SK-MEL-5 (cell line): ENCODE measurements around the gene ST14. TPM values are rescaled to one million over a fixed set of nuclear protein-coding genes. Genes with fewer than 3 reads are reported as not detected.
"Not testable (repeated sequence)": the region's sequence is repeated elsewhere in the genome, so short reads cannot be mapped to it uniquely, and the experiment has no call there.

Source experiments
- DNase-seq: peaks from one replicate; pipeline ENCODE4 v3.0.0-alpha.2; 2016; ENCODE audit warnings: low read depth, low spot score
- in situ Hi-C: cut with HindIII; loops from 2 replicates; pipeline ENCODE4 v1.10.0; 2016; ENCODE audit warnings: low sequenced_read_pairs, high pct_unique_total_duplicates, low pct_unique_long_range_greater_than_20kb
- total RNA-seq: library from RNA; depleted of rRNA; stranded (reverse); fragments of >200 nt; shearing (Covaris generic); gene quantifications from 2 replicates; pipeline ENCODE4 v1.2.3, GENCODE V29; 2014

The ST14 gene
- total RNA-seq, 1 experiment from 2014 or later = not detected

DNA sequence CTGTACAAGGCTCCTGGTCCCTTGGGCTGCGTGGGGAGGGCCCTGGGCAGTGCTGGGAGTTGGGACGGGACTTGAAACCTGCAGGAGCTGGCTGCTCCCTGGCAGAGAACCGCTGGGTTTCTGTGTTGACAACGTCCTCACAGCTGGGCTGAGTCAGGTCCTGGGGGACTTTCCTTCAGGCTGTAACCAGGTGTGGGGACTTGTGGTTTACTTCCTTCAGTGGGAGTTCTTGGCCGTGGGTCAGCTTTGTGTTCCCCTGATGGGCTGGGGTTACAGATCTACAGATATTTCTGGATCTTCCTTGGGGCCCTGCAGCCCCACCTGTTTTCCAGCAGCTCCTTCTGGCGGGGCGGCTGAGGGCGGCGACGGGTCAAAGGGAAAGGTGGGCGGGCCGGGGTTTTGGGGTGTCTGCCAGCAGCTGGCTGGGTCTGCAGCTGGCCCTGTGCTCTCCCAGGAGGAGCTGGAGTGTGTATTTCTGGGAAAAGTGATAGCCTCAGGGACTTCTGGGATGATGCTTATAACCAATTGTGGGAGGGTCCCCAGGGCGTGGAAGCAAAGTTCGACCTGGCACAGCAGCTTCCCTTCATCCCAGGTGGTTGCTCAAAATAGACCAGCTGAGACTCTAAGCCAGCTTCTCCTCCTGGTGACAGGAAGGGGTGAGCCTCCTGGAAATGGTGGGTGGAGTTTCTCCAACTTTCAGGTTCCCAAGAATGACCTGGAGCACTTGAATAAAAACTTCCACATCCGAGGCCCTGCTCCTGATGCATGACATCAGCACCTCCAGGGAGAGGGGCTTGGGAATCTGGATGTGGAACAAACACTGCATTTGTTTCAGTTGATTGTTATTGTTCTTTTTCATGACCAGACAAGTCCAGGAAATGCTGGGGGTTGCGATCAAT lies 19.1 kb downstream of the ST14 start:
- in situ Hi-C loops = no loop called here
- no peak for DNase-seq

DNA sequence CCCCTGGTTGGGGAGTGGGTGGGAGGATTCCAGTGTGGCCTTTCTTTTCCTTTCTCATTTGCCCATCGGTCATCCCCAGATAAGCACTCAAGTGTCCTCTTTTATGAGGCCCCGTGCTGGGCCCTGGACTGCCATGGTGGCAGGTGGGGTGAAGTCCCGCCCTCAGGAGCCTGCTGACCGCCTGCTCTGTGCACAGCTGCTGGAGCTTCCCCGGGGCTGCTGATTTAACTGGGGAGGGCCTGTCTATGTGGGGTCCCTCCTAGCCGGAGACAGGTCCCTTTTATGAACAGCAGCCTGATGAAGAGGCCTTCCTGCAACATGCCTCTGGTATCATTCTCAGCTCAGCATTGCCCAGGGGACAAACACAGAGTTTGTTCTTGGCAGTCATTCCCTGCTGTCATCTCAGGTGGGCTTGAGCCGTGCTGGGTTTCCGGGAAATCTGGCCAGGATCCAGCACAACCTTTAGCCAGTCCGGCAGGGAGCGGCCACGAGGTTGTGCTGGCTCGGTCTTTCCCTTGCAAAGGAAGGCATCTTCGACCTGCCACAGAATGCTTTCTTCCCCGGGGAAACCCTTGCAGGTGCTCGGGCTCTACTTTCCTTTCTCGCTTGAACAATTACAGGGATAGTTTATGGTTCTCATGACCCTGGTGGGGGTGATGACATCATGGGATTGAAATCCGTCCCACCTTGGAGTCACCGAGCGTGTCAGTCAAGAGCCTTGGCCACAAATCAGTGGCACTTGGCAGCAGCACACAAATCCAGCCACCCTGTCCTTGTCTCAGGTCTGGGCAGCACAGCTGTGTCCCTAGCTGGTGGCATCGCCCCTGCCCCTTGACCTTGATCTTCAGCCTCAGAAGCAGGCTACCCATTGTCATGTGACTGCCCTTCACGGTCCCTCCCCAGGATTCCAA lies 20.1 kb downstream of the ST14 start:
- DNase-seq = no peak
- in situ Hi-C loops = no loop called here

DNA sequence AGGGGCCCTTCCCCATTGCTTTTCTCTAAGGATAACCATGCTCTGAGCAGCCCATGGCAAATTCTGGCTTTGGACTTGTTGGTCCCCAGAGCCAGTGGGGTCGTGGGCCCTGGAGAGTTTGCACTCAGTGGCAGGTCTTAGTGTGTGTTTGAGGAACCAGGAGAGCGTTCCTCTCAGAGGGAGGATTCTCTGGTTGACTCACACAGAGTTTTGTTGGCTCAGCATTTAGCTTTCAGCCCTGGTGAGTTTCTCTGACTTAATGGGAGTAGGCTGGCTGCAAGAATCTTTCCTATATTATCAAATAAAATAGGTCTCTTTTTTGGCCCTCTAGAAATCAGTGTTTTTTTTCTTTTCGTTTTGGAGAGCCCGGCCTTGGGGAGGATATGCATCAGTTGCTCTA lies 20.9 kb downstream of the ST14 start:
- DNase-seq = no peak
- in situ Hi-C loops = no loop called here

DNA sequence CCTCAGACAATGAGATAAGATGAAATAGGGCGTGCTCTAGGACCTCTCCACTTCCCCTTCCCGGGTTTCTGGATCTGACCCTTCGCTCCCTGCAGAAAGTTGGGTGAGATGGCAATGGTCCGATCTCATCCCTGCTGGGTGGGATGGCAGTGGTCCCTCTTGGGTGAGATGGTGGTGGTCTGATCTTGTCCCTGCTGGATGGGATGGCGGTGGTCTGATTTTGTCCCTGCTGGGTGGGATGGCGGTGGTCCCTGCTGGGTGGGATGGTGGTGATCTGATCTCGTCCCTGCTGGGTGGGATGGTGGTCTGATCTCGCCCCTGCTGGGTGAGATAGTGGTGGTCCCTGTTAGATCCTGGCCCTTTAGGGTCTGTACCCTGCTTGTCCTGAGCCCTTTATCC lies 21.3 kb downstream of the ST14 start:
- DNase-seq = no peak
- in situ Hi-C loops = no loop called here

DNA sequence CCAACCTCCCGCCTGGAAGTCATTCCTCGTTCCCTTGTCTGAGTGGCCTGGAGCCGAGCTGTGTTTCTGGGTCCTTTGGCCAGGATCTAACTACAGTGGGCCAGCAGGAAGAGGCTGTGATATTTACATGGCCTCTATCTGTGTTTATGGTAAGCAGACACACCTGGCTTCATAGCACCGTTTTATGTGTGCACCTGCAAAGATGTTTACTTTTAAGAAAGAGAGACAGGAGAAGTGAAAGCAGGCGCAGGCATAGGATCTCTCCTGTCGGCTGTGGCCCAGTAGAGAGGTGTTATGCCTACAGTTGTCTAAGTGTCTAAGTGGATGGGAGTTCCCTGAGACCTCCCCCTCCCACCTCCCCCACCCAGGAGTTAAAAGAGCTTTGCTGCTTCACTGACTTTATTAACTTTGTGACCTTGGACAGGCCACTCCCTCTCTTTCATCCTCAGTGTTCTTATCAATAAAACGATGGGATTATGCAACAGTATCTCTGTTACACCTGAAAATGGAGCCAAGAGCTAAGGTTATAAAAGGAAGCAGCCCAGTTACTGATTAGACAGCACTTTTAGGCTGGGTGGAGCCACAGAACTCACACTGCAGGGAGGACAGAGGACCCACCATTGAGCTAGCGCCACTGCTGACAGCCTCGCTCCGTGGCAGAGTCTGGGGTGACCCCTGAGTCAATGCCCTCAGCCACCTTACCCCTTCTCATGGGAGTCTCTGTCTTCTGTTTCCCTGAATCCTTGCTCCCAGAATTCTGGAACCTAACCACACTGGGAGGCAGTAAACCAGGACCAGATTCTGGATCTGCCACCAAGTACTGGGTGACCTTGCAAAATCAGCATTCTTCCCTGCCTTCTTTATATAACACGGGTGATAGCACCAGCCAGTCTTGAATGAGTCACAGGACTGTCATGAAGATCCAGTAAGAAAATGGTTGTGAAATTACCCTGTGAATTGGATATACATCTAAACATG lies 22.0 kb downstream of the ST14 start:
- in situ Hi-C loops = no loop called here
- no peak for DNase-seq

DNA sequence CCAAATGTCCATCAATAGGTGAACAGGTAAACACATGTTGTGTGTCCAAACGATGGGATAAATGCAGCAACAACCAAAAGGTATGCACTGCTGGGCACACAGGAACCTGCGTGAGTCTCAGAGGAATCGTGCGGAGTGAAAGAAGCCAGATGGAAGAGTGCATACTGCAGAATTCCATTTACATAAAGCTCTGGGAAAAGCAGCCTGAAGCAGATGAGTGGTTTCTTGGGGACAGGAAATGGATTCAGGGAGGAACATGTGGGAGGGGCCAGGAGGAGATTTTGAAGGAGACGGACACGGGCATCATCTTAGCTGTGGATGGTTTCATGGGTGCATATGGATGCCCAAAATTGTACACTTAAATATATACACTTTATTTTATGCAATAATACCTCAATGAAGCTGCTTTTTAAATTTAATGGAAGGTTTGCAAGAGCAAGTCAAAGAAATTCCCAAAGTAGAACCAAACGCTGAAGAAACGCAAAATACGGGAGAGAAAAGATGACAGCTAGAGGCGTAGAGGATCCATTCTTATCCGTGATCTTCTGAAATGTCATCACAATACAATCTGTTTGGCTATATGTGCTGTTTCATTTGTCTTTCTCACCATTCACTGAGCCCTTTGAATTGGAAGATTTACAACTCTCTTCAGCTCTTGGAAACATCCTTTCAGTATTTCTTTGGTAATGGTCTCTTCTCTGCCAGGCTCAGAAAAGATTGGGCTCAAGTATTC lies 24.5 kb downstream of the ST14 start:
- in situ Hi-C loops = no loop called here
- no peak for DNase-seq

DNA sequence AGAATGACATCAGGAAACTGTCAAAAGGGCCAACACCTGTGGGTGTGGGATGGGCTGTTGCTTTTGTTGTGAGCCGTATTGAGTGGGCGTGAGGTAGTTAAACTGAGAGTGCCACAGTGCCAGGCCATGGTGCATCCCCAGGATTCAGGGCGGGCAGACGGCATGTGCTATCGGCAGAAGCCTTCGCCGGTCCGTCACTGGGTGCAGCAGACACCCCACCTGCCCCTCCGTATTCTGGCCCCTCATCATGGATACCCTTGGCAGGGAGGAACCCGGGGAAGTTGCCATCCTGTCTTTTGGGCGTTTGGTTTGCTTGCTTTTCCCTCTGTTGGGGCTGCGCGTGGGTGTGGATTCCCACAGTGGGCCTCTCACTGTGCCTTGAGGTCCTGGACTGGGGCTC lies 27.5 kb downstream of the ST14 start:
- in situ Hi-C loops = no loop called here
- no peak for DNase-seq

DNA sequence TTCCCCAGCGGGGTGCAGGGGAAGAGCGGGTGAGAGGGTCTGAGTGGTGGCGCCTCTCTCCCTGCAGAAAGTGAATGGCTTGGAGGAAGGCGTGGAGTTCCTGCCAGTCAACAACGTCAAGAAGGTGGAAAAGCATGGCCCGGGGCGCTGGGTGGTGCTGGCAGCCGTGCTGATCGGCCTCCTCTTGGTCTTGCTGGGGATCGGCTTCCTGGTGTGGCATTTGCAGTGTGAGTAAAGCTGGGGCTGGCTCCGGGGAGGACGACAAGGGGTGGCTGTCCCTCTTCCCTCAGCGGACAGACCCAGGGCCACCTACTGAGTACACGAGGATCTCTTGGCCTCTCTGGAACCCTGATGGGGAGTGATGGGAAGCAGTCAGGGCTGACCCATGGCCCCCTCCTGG lies 28.5 kb downstream of the ST14 start:
- in situ Hi-C loops = no loop called here

DNA sequence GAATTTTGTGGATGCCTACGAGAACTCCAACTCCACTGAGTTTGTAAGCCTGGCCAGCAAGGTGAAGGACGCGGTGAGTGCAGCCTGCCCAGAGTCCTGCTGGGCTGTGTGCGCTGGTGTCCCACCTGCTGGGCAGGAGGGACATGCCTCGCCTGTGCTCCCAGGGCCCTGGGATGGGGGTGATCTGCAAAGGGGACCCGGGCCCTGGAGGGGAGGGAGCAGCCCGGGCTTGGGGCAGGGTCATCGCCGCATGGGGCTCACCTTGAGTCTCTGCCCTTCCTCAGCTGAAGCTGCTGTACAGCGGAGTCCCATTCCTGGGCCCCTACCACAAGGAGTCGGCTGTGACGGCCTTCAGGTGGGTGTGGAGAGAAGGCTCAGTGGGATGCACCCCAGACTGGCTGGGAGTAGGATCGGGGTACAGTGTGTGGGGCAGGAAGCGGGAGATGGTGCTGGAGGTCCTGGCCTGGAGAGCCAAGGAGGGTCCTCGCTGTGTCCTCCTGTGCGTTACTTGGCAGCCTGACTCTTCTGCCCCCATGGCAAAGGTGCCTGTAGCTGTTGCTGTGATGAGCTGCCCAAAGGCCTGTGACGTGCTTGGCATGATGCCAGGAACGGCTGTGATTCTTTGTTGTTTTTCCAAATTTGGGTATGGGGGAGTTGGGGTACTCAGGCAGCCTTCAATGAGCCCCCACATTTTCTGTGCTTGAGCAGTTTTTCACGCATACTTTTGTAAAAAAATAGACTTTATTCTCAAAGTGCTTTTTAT lies 29.2 kb downstream of the ST14 start:
- in situ Hi-C loops = no loop called here
- DNase-seq = no peak

More for the DNA sequence above, 28.5 kb downstream of the ST14 start:
- DNase-seq = no peak

DNA sequence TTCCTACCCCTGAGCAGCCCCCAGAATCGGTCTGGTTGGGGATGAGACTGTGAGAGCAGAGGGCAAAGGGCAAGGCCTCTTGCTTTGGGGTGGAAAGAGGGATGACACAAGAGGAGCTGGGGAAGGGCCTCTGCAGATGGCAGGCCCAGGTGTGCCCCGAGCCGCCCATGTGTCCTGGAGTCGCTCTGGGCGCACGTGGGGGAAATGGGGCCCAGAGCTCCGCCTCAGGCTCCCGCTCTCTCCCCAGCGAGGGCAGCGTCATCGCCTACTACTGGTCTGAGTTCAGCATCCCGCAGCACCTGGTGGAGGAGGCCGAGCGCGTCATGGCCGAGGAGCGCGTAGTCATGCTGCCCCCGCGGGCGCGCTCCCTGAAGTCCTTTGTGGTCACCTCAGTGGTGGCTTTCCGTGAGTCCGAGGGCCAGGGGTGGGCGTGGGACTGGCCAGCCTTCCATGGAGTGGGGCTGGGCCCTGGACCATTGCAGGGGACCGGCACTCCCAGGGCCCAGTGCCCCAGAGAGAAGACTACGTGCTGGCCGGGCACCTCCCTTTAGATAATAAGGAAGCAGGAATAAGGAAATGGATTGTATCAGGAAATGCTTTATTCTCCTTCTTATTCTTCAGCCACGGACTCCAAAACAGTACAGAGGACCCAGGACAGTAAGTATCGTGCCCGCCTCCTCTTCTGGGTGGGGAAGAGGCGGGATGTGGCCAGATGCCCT lies 30.1 kb downstream of the ST14 start:
- in situ Hi-C loops = no loop called here
- no peak for DNase-seq

DNA sequence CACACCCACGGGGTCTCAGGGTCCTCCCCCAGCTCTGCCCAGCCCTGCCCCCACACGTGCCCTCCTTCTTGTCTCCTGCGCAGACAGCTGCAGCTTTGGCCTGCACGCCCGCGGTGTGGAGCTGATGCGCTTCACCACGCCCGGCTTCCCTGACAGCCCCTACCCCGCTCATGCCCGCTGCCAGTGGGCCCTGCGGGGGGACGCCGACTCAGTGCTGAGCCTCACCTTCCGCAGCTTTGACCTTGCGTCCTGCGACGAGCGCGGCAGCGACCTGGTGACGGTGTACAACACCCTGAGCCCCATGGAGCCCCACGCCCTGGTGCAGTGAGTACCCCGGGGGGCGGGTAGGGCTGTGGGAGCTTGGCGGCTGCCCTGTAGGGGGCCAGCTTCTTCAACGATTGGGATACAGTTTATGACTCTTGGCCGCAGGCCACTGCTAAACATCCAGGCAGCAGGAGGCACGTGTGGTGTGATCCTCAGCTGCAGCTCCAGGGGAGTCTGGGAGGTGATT lies 30.8 kb downstream of the ST14 start:
- in situ Hi-C loops = no loop called here
- DNase-seq = no peak

DNA sequence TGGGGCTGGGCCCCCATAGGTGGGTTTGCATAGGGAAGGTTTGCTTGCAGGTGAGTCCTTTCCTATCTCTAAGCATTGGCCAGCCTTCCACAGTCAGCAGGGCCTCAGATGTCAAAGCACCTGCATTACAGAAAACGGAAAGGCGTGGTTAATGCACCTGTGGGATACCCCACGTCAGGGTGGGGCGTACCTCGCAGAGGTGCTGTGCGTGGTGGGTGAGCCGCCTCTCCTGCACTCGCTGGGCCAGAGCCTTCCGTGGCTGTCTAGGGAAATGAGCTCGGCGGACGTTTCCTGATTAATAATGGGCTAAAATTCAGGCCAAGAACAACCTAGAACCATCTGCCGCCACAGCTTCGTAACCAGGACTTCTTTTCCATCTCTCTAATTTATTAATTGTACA lies 32.3 kb downstream of the ST14 start:
- no peak for DNase-seq
- in situ Hi-C loops = no loop called here

DNA sequence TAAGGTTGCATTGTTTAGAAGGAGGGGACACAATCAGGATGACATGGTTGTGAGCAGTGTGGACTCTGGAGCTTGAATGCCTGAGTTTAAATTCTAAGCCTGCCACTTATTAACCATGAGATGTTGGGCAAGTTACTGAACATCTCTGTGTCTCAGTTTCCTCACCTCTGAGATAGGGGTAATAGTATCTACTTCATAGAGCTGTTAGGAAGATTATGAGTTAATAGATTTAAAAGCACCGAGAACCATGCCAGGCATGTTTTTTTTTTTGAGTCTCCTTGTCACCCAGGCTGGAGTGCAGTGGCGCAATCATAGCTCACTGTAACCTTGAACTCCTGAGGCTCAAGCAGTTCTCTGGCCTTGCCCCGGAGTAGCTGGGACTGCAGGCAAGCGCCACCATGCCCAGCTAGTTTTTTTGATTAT lies 33.3 kb downstream of the ST14 start:
- in situ Hi-C loops = no loop called here
- no peak for DNase-seq

DNA sequence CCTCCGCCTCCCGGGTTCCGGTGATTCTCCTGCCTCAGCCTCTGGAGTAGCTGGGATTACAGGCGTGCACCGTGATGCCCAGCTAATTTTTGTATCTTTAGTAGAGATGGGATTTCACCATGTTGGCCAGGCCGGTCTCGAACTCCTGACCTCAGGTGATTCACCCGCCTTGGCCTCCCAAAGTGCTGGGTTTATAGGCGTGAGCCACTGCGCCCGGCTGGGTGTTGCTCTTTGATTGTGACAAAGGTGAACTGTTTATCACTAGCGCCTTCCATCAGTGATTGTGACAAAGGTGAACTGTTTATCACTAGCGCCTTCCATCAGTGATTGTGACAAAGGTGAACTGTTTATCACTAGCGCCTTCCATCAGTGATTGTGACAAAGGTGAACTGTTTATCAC lies 34.0 kb downstream of the ST14 start:
- in situ Hi-C loops, DNase-seq: not testable (repeated sequence)

DNA sequence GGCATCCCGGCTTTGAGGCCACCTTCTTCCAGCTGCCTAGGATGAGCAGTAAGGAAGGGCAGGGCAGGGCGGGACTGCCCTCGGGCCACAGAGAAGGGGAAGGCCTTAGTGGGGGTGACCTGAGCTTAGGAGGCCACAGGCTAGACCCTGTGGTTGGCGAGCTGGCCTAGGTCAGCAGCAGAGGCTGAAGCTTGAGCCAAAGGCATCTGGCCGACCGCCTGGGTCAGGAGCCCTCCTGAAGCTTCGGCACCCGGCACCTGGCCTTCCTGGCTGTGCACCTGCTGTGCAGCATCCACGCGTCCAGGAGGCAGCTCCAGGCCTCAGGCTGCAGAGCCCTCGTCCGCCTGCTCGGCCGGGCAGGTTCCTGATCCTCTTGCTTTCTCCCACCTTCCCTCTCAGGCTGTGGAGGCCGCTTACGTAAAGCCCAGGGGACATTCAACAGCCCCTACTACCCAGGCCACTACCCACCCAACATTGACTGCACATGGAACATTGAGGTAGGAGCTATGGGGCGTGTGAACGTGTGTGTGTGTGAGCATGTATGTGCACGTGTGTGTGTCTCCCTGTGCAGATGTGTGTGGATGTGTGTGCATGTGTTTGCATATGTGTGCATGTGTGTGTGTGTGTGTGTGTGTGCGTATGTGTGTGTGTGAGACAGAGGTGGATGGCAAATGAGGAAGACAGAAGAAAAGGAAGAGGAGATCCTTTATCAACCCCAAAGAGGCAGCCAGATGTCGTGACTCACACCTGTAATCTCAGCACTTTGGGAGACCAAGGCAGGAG lies 34.9 kb downstream of the ST14 start:
- DNase-seq = no peak
- in situ Hi-C loops = no loop called here
